Activated CD8-positive, alpha-beta memory T cell treated with anti-CD3 and anti-CD28 coated beads for 48 hours (primary cell): ENCODE measurements around the gene NOS1.
"Not testable (repeated sequence)": the region's sequence is repeated elsewhere in the genome, so short reads cannot be mapped to it uniquely, and the experiment has no call there.

Experiments used
- DNase-seq, 3 experiments: peaks; one replicate each; pipeline ENCODE4 v3.0.0-alpha.2; 2020; ENCODE audit warnings: low read depth in 2 of 3, low spot score in 2 of 3

The NOS1 gene

DNA sequence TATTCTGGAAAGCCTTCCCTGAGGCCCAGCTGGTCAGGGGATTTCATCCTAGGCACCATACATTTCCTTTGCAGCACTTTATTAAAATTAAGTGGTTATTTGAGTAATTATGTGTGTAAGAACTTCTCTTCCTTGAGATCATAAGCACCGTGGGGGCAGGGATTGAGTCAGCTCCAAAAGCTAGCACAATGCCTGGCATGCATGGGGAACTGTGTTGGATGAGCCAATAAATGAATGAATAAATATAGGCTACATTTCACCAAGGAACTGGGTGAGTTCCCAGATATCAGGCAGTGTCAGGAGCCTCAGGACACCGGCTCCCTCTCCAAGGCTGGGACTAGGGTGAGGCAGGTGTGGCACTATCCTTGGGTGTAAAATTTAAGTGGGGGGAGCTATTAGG lies 88.3 kb downstream of the NOS1 start:
- no peak for DNase-seq

GRCh38 chr12:117272690-117273089 lies 88.7 kb downstream of the NOS1 start:
- DNase-seq, result no peak

DNA sequence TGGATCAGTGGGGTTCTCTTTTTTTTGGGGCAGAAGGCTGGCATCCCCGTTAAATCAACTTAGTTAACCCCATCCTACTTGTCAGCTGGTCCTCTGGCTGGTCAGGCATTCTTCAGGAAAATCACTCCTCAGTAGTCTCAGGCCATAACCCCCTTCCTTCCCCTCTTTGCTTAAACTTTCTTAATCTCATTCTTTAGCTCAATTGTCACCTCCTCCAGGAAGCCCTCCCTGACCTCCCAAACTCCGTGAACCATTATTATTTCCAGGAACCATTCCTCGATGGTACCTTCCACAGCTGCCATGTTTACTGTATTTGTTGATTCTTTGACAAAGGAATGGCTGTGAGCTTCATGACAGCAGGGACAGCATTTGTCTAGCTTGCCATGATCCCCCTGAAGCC lies 98.7 kb downstream of the NOS1 start:
- no peak for DNase-seq

- DNase-seq, result no peak
Observed at GRCh38 chr12:117261247-117261646, 100.2 kb downstream of the NOS1 start.

- no peak for DNase-seq
Observed at GRCh38 chr12:117255386-117255785, 106.0 kb downstream of the NOS1 start.

DNA sequence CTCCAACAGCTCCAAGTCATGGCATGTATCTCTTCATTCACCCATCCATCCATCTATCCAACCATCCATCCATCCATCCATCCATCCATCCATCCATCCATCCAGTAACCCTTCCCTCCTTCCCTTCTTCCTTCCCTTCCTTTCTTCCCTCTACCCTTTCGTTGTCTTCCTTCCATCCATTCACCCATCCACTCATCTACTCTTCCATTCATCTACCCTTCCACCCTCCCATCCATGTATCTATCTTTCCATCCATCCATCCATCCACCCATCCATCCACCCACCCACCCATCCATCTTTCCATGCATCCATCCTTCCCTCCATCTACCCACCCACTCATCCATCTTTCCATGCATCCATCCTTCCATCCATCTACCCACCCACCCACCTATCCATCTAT lies 117.9 kb downstream of the NOS1 start:
- DNase-seq, result no peak

DNA sequence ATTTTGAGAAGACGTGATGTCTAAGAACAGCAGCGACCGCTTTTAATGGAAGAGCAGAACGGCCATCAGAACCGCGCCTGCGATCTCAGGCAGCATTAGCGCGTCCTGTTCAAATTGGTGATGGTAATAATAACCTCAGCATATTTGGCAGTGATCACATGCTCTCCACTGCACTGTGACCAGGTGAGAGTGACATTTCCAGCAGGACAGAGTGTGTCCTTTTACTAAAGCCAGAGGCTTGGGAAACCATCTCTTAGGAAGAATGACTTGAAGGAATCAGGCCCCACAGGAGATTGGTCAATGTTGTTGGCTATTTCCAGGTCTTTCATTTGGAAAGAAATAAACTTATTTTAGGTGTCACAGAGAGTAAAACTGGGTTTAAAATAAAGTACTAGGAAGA lies 119.7 kb downstream of the NOS1 start:
- DNase-seq, result no peak

DNA sequence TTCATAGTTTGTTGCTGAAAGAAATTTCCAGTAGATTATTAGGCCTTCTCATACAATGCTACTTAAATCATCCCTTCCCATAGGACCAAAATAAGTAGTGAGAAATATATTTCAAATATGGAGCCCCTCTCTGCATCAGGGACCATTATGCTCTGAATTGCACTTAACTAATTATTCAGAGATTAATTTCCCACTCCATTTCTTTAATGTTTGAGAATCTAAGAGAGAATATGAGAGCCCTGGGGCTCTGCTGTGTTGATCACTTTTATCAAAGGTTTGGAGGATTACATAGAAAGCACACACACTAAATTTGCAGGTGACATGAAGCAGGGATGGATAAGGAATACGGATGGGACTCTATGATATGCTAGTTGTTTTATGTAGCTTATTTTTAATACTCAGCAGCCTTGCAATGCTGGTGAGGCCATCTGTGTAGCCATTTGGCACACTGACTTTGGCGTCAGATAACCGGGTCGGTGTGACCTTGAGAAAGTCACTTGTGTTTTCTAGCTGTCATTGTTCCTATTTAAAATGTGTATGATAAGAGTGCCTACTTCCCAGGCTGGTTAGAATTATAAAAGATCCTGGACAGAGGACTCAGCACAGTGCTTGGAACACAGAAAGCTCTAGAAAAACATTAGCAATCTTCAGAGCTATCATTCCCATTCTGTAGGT lies 121.2 kb downstream of the NOS1 start:
- DNase-seq, result no peak

DNA sequence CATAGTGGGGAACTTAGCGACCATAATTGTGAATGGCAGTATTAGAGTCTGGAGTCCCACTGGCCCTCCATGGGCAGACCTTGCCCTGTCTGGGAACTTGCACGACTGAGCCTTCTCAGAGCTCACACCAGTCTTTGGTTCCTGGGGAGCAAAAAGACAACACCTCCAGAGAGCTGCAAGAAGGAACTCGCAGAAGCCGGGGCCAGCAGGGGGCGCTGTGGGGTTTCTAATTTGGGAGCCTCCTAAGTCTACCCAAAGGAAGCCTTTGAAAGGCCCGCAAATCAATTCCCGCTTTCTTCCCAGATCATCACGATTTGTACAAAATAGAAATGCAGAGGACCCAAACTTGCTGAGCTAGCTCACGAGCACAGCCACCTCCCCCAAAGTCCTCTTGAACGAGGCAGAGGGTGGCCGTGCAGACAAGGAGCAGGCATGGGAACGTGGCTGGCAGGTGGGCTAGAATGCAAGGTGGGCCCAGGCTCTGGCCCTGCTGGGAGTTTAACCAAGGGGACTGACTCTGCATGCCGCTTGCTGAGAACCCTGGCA lies 124.9 kb downstream of the NOS1 start:
- DNase-seq, result peak; percentile 19 to 96 (median 78)

GRCh38 chr12:117235261-117235660 lies 126.2 kb downstream of the NOS1 start:
- no peak for DNase-seq

GRCh38 chr12:117234441-117234840 lies 127.0 kb downstream of the NOS1 start:
- DNase-seq, result no peak

GRCh38 chr12:117231750-117232149 lies 129.7 kb downstream of the NOS1 start:
- DNase-seq, result no peak

DNA sequence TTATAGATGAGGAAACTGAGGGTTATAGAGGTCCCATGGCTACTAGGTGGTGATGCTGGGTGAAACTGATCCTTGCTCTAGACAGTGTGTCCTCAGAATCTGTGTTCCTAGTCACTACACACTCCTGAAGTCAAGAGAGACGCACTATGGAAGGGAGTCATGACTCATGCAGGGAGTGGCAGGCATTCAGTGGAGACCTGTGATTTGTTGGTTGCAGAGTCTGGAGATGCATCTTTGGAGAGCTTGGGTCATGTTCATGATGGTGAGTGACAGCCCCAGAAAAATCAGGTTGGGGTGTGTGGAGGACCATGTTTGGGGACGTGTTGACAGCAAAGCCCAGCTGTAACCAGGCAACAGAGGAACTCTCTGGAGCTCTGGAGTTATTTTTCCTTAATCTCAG lies 133.2 kb downstream of the NOS1 start:
- DNase-seq, result no peak

DNA sequence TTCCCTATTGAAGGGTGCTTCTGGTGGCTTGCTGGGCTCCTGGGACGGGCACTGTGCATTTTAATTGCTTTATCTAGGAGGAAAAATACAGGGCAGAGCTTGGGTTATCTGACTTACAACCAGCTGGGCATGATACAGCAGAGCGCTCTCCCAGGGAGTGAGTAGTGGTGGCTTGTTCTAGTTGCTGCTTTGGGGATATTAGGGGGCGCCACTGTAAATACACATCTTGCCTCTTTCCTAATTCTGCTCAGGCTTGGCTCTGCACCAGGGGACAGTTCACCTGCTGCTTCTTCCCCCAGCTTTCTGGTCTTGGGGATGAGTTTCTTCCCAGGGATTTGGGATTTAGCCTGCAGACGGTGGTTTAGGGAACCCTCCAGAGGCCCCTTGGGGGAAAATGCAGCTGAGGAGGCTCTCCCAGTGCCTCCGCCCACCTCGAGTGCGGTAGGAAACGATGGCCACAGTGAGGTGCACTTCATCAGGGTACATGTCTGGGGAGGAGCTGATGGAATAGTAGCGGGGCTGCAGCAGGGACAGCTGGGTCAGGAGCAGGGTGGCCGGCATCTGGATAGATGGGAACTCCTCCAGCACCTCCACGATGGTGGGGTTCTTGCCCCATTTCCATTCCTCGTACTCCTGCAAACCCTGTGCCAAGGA lies 134.3 kb downstream of the NOS1 start:
- DNase-seq, result no peak

DNA sequence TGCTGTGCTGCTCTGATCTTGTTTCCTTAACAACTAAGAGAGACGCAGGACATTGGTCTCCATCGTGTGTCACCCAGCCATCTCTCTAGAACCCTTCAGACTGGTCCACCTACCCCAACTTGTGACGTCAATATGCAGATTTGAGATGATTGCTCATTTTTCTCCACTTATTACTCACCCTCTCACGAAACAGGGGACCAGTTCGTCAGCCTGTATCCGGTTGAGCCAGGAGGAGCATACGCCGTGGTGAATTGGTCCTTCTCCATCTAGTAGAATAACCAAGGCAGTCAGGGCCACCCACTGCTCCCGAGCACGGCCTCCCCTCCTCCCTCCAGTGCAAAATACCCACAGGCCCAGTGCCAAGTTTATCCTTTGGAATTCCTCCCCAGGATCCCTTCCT lies 134.9 kb downstream of the NOS1 start:
- DNase-seq, result no peak

- no peak for DNase-seq
Observed at GRCh38 chr12:117225179-117225578, 136.2 kb downstream of the NOS1 start.

DNA sequence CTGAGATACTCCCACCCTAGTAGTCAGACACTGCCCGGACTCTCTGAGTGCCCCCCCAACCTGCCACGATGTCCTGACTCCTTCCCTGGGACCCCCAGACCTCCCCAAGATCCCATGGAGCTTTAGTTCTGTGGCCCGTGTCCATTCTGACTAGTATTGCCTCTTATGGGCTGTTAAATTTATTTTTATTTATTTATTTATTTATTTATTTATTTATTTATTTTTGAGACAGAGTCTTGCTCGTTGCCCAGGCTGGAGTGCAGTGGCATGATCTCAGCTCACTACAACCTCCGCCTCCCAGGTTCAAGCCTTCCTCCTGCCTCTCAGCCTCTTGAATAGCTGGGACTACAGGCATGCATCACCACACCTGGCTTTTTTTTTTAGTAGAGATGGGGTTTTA lies 140.5 kb downstream of the NOS1 start:
- not testable (repeated sequence) for DNase-seq

DNA sequence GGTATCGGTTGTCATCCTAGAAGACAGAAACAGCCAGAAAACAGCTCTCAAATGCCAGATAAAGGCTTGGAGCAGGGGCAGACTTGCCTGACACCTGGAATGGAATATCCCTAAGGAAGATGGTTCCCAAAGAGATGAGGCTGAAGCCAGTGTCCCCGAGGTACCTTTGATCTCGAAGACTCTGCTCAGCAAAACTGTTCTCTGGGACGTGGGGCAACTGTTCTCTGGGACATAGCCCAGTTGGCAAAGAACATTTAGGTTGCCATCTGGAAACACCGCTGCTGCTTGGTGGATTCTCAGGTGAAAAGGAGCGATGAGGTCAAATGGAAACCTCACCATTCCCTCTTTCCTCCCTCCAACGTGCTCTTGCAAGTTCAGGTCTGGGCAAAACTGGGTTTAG lies 143.3 kb downstream of the NOS1 start:
- no peak for DNase-seq

GRCh38 chr12:117216686-117217085 lies 144.7 kb downstream of the NOS1 start:
- no peak for DNase-seq

- DNase-seq, result no peak
Observed at GRCh38 chr12:117214797-117215196, 146.6 kb downstream of the NOS1 start.

- no peak for DNase-seq
Observed at GRCh38 chr12:117213295-117213808, 148.1 kb downstream of the NOS1 start.

DNA sequence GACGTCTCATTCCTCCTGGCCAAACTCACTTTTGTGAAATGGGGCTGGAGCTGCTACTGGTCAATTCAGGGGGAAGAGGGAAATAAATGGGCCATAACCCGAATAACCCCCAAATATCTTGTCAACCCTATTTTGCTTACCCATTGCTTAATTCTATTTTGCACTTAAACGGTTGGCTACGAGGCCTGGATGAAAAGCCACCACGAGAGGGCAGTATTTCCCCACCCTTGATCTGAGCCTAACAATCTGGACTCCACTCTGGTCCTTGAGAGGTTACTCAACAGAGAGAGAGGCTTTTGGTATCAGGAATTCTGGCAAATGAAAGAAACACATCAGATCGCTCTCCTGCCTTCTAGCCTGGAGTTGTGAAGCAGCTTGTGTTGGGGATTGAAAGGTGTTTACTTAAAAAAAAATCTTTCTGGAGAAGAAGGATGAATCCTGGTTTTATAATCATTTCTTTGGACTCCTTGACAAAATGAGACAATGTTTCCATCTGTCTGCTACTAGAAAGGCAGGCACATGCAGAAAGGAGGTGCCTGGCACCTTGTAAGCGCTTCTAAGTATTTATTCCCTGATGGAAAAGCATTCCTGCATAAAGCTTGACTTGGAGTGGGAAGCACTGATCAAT lies 148.7 kb downstream of the NOS1 start:
- DNase-seq, result peak; percentile 5 to 50 (median 20)
